ENCODE measurements around the gene SIGLEC7.

Gene SIGLEC7

DNA sequence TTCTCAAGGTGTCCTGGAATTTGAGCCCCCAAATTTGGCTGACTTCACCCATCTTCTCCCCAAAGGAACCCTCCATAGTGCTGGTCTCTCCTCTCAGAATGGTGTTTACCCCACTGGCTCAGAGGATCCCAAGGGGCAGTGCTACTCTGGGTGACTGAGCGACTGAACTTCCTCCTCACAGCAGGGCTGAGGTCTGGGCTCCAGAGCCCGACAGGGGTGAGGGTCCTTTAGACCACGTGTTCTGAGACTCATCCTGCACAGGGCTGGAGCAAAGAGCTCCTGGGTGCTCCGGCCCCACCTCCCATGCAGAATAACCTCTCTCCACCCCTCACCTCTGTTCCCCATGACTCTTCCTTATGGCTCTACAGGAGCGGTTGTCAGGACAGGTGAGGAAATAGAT, 59.6 kb downstream of the SIGLEC7 start:
- H3K4me3 ChIP-seq (replicated peaks in 1 of 2; ENCODE audit: low read depth in 2 of 2, low read length in 2 of 2): no peak overlapping the region
- DNase-seq (ENCODE audit: low read depth in 2 of 2): no peak
- TF ChIP-seq, protein P1, sequence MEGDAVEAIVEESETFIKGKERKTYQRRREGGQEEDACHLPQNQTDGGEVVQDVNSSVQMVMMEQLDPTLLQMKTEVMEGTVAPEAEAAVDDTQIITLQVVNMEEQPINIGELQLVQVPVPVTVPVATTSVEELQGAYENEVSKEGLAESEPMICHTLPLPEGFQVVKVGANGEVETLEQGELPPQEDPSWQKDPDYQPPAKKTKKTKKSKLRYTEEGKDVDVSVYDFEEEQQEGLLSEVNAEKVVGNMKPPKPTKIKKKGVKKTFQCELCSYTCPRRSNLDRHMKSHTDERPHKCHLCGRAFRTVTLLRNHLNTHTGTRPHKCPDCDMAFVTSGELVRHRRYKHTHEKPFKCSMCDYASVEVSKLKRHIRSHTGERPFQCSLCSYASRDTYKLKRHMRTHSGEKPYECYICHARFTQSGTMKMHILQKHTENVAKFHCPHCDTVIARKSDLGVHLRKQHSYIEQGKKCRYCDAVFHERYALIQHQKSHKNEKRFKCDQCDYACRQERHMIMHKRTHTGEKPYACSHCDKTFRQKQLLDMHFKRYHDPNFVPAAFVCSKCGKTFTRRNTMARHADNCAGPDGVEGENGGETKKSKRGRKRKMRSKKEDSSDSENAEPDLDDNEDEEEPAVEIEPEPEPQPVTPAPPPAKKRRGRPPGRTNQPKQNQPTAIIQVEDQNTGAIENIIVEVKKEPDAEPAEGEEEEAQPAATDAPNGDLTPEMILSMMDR (IDR thresholded peaks at IDR 0.05; ENCODE audit: low read depth, low read length): no peak

All from cardiac fibroblast (primary cell).